Measurements from ENCODE around the gene FKBP15. TPM values are rescaled to one million over a fixed set of nuclear protein-coding genes. Genes with fewer than 3 reads are reported as not detected.
A peak's percentile ranks its signal among the peaks of the same experiment; 100 is the strongest.

The FKBP15 gene
- total RNA-seq, 1 experiment from 2014 or later, result 18.5 TPM

- DNase-seq, result no peak
- Histone ChIP-seq H3K27ac (ENCODE audit: insufficient read length, low read depth, low read length) (no peak overlapping the region), H2BK12ac (ENCODE audit: insufficient read length, low read depth, low read length) (no peak overlapping the region), H3K79me1 (ENCODE audit: insufficient read depth, low read depth, low read length, poor library complexity, severe bottlenecking) (no peaks in the 10 kb centered on the region), H3K23ac (ENCODE audit: insufficient read length, low read depth, low read length) (no peak overlapping the region), H2BK20ac (ENCODE audit: low read depth, low read length, poor library complexity, severe bottlenecking) (no peak overlapping the region), H3K4ac (ENCODE audit: low read depth, low read length) (no peak overlapping the region), H4K5ac (ENCODE audit: insufficient read length, low read depth, low read length) (no peak overlapping the region), H3K9me3 (ENCODE audit: control insufficient read depth, low read depth, low read length) (no peaks in the 10 kb centered on the region), H3K18ac (ENCODE audit: insufficient read length, low read depth, low read length) (no peak overlapping the region), H3K4me2 (ENCODE audit: insufficient read depth, insufficient read length, low read length) (no peak overlapping the region), H3K79me2 (ENCODE audit: insufficient read depth, low read length) (peaks cover 7% of the 10 kb centered on the region), H2BK120ac (ENCODE audit: low read depth, low read length, poor library complexity, severe bottlenecking) (no peak overlapping the region), H3K4me1 (ENCODE audit: insufficient read depth, low read length) (no peaks in the 10 kb centered on the region; the same call in 1 of the 2 replicates), H3K23me2 (ENCODE audit: insufficient read length, low read depth, low read length, poor library complexity, severe bottlenecking) (no peaks in the 10 kb centered on the region), H4K8ac (replicated peaks; ENCODE audit: insufficient read length, low read depth, low read length) (no peak overlapping the region), H2AFZ (ENCODE audit: low read length) (no peak overlapping the region), H2AK5ac (ENCODE audit: insufficient read length, low read length) (no peak overlapping the region), H4K91ac (ENCODE audit: insufficient read length, low read depth, low read length) (no peak overlapping the region), H2BK5ac (ENCODE audit: insufficient read length, low read length) (no peak overlapping the region), H3K14ac (ENCODE audit: insufficient read depth, low read length) (no peak overlapping the region), H2BK15ac (ENCODE audit: low read depth, low read length) (no peak overlapping the region), H4K20me1 (ENCODE audit: control insufficient read depth, insufficient read depth, insufficient read length) (no peaks in the 10 kb centered on the region), H3K9ac (ENCODE audit: extremely low read depth, insufficient read length, low read length) (no peak overlapping the region), H3K56ac (ENCODE audit: insufficient read length, low read depth, low read length) (no peak overlapping the region), H3K27me3 (ENCODE audit: insufficient read depth, low read length) (no peaks in the 10 kb centered on the region), H3T11ph (ENCODE audit: low read length) (no peak overlapping the region)
- H3K27me3 Mint-ChIP-seq (ENCODE audit: low read depth), result no peaks in the 10 kb centered on the region
- H3K9me3 Mint-ChIP-seq, result no peaks in the 10 kb centered on the region; a peak in 1 of 5 replicates
- H3K36me3 Mint-ChIP-seq (ENCODE audit: insufficient read depth in 1 of 3, low read depth in 3 of 3), result peaks cover 0 to 7% (median 4%) of the 10 kb centered on the region in 3 experiments; a peak in 3 of 7 replicates
- peaks cover 5 to 6% of the 10 kb centered on the region in 2 experiments for H3K4me1 Mint-ChIP-seq
- H3K27ac Mint-ChIP-seq, result peak overlapping the region in 2 of 3 experiments; percentile 6 to 14; a peak in 2 of 7 replicates
- WGBS (ENCODE audit: extremely low coverage, insufficient read length, low lambda C conversion rate), result no CpG with 5 or more reads among the region's 3 CpGs
- no peak overlapping the region for H3K4me3 Mint-ChIP-seq
- no peak for TF ChIP-seq CTCF (conservative IDR thresholded peaks at IDR 0.05)
Measured at GRCh38 chr9:113215132-113215531, 5.9 kb downstream of the FKBP15 start.
